ENCODE data around the gene FOXC2.
A peak's percentile ranks its signal among the peaks of the same experiment; 100 is the strongest.
"Not testable (repeated sequence)": the region's sequence is repeated elsewhere in the genome, so short reads cannot be mapped to it uniquely, and the experiment has no call there.

Gene FOXC2

DNA sequence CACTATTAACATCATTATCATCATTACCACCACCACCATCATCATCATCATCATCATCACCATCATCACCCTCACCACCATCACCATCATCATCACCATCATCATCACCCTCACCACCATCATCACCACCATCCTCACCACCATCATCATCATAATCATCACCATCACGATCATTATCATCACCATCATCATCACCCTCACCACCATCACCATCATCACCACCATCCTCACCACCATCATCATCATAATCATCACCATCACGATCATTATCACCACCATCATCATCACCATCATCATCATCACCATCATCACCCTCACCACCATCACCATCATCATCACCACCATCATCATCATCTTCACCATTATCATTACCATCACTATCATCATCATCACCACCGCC, 21.3 kb downstream of the FOXC2 start:
- not testable (repeated sequence) for DNase-seq (ENCODE audit: low read depth in 2 of 2)

- DNase-seq (ENCODE audit: low read depth in 2 of 2): no peak
Measured at GRCh38 chr16:86590501-86591144, 24.0 kb downstream of the FOXC2 start.

- no peak for DNase-seq (ENCODE audit: low read depth in 2 of 2)
Measured at GRCh38 chr16:86591270-86591669, 24.6 kb downstream of the FOXC2 start.

- DNase-seq (ENCODE audit: low read depth in 2 of 2): no peak
Measured at GRCh38 chr16:86593913-86594620, 27.4 kb downstream of the FOXC2 start.

GRCh38 chr16:86594721-86595120, 28.1 kb downstream of the FOXC2 start:
- DNase-seq (ENCODE audit: low read depth in 2 of 2): no peak

GRCh38 chr16:86595983-86596605, 29.5 kb downstream of the FOXC2 start:
- no peak for DNase-seq (ENCODE audit: low read depth in 2 of 2)

- no peak for DNase-seq (ENCODE audit: low read depth in 2 of 2)
Measured at GRCh38 chr16:86597126-86597879, 30.7 kb downstream of the FOXC2 start.

DNA sequence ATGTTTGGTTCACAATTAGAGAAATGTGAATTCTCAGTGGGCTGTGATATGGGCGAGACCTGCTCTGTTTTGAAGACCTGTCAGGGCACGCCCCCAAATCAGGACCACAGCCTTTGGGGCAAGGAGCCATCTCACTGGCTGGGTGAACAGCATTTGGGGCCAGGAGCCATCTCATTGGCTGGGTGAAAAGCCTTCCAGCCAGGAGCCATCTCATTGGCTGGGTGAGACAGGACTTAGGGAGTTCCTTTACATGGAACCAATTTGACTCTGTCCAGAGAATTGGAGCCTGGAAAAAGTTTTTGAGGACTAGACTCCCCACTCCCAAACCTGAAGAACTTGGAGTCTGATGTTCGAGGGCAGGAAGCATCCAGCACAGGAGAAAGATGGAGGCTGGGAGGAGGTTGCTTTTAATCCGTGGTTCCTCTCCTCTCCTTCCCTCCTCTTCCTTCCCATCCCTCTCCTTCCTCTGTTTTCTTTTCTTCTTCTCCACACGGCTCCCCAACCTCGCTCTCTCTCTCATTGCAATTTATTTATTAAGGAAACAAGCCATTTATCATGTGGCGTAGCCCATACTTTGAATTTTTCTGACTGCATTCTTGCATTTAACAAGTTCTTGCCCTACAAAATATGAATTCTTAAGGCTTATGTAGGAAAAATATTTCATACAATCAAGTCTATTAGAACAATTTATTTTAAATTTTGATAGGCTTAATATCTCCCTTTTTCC, 31.4 kb downstream of the FOXC2 start:
- DNase-seq (ENCODE audit: low read depth in 2 of 2): no peak

DNA sequence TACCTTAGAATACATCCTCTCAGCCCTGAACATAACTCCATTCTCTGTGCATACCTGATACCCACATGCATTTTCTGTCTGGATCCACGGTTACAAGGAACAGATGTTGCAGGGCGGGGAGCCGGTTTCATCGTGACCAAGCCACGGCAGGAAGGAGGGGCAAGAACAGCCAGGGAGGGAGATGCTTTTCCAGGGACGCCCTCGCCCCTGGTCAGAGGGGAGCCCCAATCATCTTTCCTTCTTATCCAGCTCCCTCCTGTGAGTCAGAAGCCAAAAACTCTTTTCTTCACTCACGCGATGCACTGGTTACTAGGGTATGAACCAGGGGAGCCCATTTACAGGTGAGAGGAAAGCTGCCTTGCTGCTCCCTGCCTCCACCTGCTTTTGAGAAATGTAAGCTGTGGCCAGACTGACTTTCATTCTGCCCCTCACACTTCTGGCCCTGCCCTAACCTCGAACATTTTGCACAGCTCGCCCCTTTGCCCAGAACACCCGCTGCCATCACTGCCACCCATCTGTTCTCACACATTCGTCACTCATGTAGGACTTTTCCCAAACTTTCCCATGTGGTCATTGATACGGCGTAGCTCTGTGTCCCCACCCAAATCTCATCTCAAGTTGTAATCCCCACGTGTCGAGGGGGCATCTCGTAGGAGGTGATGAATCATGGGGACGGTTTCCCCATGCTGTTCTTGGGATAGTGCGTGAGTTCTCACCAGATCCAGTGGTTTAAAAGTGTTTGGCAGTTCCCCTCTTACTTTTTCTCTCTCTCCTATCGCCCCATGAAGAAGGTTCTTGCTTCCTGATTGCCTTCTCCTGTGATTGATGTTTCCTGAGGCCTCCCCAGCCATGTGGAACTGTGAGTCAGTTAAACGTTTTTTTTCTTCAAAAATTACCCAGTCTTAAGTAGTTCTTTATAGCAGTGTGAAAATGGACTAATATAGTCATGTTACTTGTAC, 32.3 kb downstream of the FOXC2 start:
- DNase-seq (ENCODE audit: low read depth in 2 of 2): no peak

- DNase-seq (ENCODE audit: low read depth in 2 of 2): no peak
Measured at GRCh38 chr16:86601356-86601755, 34.7 kb downstream of the FOXC2 start.

DNA sequence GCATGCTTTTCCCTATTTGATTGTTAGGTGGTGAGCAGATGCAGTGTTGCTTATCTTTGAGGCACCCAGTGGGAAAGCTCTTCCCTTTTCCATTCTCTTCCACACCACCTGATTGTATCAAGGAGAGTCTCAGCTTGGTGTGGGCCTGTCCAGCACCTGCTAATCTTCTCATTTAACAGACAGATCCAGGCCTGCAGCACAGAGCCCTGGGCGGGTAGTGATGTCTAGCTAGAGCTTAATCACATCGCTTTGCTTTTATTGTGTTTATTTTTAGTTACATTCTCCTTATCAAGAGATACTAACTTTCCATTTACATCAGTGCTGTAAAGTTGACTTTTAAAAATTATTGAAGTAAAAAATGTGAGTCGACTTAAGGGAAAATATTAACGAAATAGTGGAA, 35.9 kb downstream of the FOXC2 start:
- no peak for DNase-seq (ENCODE audit: low read depth in 2 of 2)

- no peak for DNase-seq (ENCODE audit: low read depth in 2 of 2)
Measured at GRCh38 chr16:86604436-86605193, 38.0 kb downstream of the FOXC2 start.

GRCh38 chr16:86605950-86606349, 39.3 kb downstream of the FOXC2 start:
- DNase-seq (ENCODE audit: low read depth in 2 of 2): no peak

GRCh38 chr16:86608301-86608747, 41.7 kb downstream of the FOXC2 start:
- no peak for DNase-seq (ENCODE audit: low read depth in 2 of 2)

DNA sequence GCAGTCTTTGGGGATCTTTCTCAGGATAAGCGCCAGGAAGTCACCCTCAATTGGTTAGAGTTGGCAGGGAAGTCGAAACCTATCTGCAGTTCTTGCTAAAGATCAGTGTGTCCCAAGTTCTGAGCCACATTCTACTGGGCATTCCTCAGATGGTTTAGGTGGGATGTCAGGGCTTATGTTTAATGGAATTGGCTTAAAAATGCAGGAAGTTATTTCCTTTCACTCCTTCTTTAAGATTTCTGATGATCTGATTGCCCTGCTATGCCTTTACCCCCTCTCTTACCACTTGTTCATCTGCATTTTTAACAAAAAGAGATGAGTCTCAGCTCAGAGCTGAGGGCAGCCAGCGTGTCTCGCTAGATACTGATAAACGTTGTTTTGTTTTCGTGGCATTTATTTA, 42.5 kb downstream of the FOXC2 start:
- DNase-seq (ENCODE audit: low read depth in 2 of 2): peak; percentile 88 to 91

GRCh38 chr16:86609661-86610060, 43.0 kb downstream of the FOXC2 start:
- DNase-seq (ENCODE audit: low read depth in 2 of 2): no peak

DNA sequence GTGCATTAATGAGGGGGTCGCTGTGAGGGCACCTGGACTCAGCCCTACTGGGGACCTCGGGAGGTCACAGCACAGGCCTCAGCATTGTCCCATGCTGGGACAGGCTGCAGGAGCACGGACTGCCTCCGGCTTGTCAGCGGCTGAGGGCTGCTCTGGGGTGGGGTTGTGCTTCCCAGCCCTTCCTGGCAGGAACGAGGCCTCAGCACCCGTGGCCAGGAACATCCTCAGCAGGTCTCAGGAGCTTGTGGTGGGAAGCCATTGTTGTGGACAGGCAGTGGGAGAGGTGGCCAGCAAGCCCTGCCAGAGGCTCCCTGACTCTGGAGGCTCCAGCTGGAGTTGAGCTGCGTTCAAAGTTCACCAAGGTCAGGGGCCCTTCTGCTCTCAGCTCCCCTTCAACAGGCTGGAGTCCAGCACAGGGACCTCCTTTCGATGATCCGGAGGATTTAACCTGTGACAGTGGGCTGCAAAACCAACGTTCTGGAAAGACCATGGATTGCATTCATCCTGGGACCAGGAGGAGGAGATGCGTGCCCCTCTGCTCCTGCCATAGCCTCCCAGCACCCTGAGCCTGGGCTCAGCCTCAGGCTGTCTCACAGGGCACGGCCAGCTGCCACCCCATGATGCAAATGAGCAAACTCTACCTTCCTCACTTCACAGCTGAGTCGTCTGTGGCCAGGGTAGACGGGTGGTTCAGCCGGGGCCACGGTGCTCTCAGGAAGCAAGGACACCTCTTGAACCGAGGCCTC, 44.3 kb downstream of the FOXC2 start:
- DNase-seq (ENCODE audit: low read depth in 2 of 2): no peak

GRCh38 chr16:86611525-86611855, 44.9 kb downstream of the FOXC2 start:
- DNase-seq (ENCODE audit: low read depth in 2 of 2): no peak

DNA sequence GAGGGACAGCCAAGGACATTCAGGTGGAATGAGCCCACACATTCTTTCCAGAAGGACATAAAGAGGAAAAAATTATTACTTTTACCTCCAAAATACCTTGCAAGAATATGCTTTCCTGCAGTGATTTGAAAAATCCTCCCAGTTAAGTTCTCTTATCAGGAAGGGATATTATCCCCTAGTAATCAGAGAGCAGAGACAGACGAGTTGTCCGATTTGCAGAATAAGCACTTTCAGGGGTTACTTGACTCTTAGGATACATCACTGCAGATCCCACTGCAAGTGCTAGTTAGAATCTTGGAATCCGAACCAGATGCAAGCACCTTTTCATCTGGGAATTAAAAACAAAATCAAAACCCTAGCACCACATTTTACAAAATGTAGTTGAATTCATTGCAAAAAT, 45.3 kb downstream of the FOXC2 start:
- DNase-seq (ENCODE audit: low read depth in 2 of 2): no peak
